WTC11 (cell line): ENCODE results near the gene MICA. TPM values are rescaled to one million over a fixed set of nuclear protein-coding genes. Genes with fewer than 3 reads are reported as not detected.

Experiments
- ATAC-seq: fragments of 200-7000 bp; cut with Tn5 transposase; 2 replicates; pipeline ENCODE4 v1.10.0; 2021; ENCODE audit warnings: mild to moderate bottlenecking, moderate library complexity
- CTCF ChIA-PET: fragments of 300-600 bp; sonication (Branson Sonifier 250); formaldehyde crosslinking; loops from one replicate; lab custom pipeline; 2021; ENCODE audit warnings: antibody characterized with exemption; lab: Charles Lee
- POLR2A ChIA-PET: fragments of 350-600 bp; sonication (Branson Sonifier 250); formaldehyde crosslinking; loops from one replicate; lab custom pipeline; 2021; ENCODE audit warnings: antibody characterized with exemption; lab: Charles Lee
- DNase-seq: peaks from one replicate; pipeline ENCODE4 v3.0.0; 2021; ENCODE audit warnings: low spot score
- H3K27ac Mint-ChIP-seq: 2 replicates; pipeline ENCODE4 v1.8.0; 2021; ENCODE audit warnings: mixed read lengths
- H3K27me3 Mint-ChIP-seq: 2 replicates; pipeline ENCODE4 v1.8.0; 2021; ENCODE audit warnings: low read depth, mild to moderate bottlenecking, moderate library complexity, mixed read lengths
- H3K36me3 Mint-ChIP-seq: 2 replicates; pipeline ENCODE4 v1.8.0; 2021; ENCODE audit warnings: mixed read lengths
- H3K4me1 Mint-ChIP-seq: 2 replicates; pipeline ENCODE4 v1.8.0; 2022; ENCODE audit warnings: mixed read lengths
- H3K4me3 Mint-ChIP-seq: 2 replicates; pipeline ENCODE4 v1.8.0; 2021; ENCODE audit warnings: mild to moderate bottlenecking, moderate library complexity, mixed read lengths
- H3K9me3 Mint-ChIP-seq: 2 replicates; pipeline ENCODE4 v1.8.0; 2021; ENCODE audit warnings: mixed read lengths
- ATF1 ChIP-seq: sonication (generic); formaldehyde crosslinking; IDR thresholded peaks from 2 replicates; pipeline ENCODE4 v1.8.1; 2023; ENCODE audit warnings: mild to moderate bottlenecking, moderate library complexity, missing genetic modification reagents
- GTF2I ChIP-seq: fragments of 250-450 bp; sonication (Bioruptor Pico); conservative IDR thresholded peaks from 2 replicates; pipeline ENCODE4 v1.4.0; 2021; ENCODE audit warnings: mild to moderate bottlenecking
- NFATC4 ChIP-seq: fragments of 250-450 bp; sonication (Bioruptor Pico); IDR thresholded peaks from 2 replicates; pipeline ENCODE4 v1.9.0; 2021; ENCODE audit warnings: mild to moderate bottlenecking
- NFYB ChIP-seq: sonication (generic); formaldehyde crosslinking; conservative IDR thresholded peaks from 2 replicates; pipeline ENCODE4 v1.8.0; 2022; ENCODE audit warnings: low read depth, missing genetic modification reagents
- NR3C1 ChIP-seq: sonication (generic); formaldehyde crosslinking; conservative IDR thresholded peaks from 2 replicates; pipeline ENCODE4 v1.8.1; 2023; ENCODE audit warnings: low read depth, mild to moderate bottlenecking, missing genetic modification reagents
- SOX15 ChIP-seq: fragments of 250-450 bp; sonication (Bioruptor Pico); IDR thresholded peaks from 2 replicates; pipeline ENCODE4 v1.9.0; 2021; ENCODE audit warnings: mild to moderate bottlenecking
- SP1 ChIP-seq: sonication (generic); formaldehyde crosslinking; conservative IDR thresholded peaks from 2 replicates; pipeline ENCODE4 v1.8.1; 2022; ENCODE audit warnings: missing genetic modification reagents
- TCF7 ChIP-seq: sonication (generic); formaldehyde crosslinking; IDR thresholded peaks from 2 replicates; pipeline ENCODE4 v1.8.0; 2022; ENCODE audit warnings: mild to moderate bottlenecking, low read depth, missing genetic modification reagents, moderate library complexity
- ZBTB21 ChIP-seq: sonication (generic); formaldehyde crosslinking; IDR thresholded peaks from 2 replicates; pipeline ENCODE4 v1.8.1; 2023; ENCODE audit warnings: mild to moderate bottlenecking, missing genetic modification reagents, borderline replicate concordance
- ZNF121 ChIP-seq: sonication (generic); formaldehyde crosslinking; IDR thresholded peaks from 2 replicates; pipeline ENCODE4 v1.8.0; 2023; ENCODE audit warnings: missing genetic modification reagents
- ZNF416 ChIP-seq: fragments of 250-450 bp; sonication (Bioruptor Pico); IDR thresholded peaks from 2 replicates; pipeline ENCODE4 v1.9.0; 2021; ENCODE audit warnings: mild to moderate bottlenecking, inconsistent platforms
- ZNF423 ChIP-seq: fragments of 250-450 bp; sonication (Bioruptor Pico); IDR thresholded peaks from 2 replicates; pipeline ENCODE4 v2.1.2; 2022; ENCODE audit warnings: mild to moderate bottlenecking, moderate library complexity
- total RNA-seq: library from RNA; stranded (reverse); gene quantifications from 3 replicates; pipeline ENCODE4 v1.2.3, GENCODE V29; 2021
- TF ChIP-seq, protein P1 (sequence below): sonication (generic); formaldehyde crosslinking; IDR thresholded peaks from 2 replicates; pipeline ENCODE4 v1.8.1; 2023; ENCODE audit warnings: mild to moderate bottlenecking, missing genetic modification reagents, borderline replicate concordance
- TF ChIP-seq, protein P2 (sequence below): sonication (generic); formaldehyde crosslinking; IDR thresholded peaks from 2 replicates; pipeline ENCODE4 v1.8.1; 2022; ENCODE audit warnings: low read depth, mild to moderate bottlenecking, moderate library complexity, missing genetic modification reagents, borderline replicate concordance
- TF ChIP-seq, protein P3 (sequence below): sonication (generic); formaldehyde crosslinking; IDR thresholded peaks from 2 replicates; pipeline ENCODE4 v1.8.1; 2022; ENCODE audit warnings: mild to moderate bottlenecking, missing genetic modification reagents, moderate library complexity, borderline replicate concordance
- TF ChIP-seq, protein P4 (sequence below): sonication (generic); formaldehyde crosslinking; IDR thresholded peaks from 2 replicates; pipeline ENCODE4 v1.8.1; 2023; ENCODE audit warnings: mild to moderate bottlenecking, missing genetic modification reagents, moderate library complexity
- TF ChIP-seq, protein P5 (sequence below): sonication (generic); formaldehyde crosslinking; IDR thresholded peaks from 2 replicates; pipeline ENCODE4 v1.8.0; 2022; ENCODE audit warnings: mild to moderate bottlenecking, missing genetic modification reagents
- TF ChIP-seq, protein P6 (sequence below): fragments of 250-450 bp; sonication (Bioruptor Pico); IDR thresholded peaks from 2 replicates; pipeline ENCODE4 v1.9.0; 2021; ENCODE audit warnings: mild to moderate bottlenecking
- TF ChIP-seq, protein P7 (sequence below): sonication (generic); formaldehyde crosslinking; IDR thresholded peaks from 2 replicates; pipeline ENCODE4 v1.8.0; 2022; ENCODE audit warnings: missing genetic modification reagents

Gene MICA
- total RNA-seq, 1 experiment from 2014 or later, result 12.9 TPM

DNA sequence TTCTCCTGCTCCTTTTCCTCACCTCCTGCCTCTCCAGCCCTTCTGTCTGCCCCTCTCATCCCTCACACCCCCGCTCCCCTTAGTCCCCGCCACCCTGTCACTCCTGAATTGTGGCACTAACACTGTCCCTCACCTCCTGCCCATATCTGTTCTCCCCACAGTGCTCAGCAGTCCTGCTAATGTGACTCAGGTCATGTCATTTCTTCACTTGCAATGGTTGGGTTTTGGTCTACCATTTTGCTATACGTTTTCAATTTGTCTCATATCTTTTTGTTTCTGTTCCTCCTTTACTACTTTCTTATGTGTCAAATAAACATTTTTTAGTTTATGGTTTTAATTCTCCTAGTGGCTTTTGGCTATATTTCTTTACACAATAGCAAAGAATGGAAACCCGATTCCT is 45.1 kb upstream of the MICA start:
- peaks cover 88% of the 10 kb centered on the region for H3K27me3 Mint-ChIP-seq
- TF ChIP-seq, protein P1, sequence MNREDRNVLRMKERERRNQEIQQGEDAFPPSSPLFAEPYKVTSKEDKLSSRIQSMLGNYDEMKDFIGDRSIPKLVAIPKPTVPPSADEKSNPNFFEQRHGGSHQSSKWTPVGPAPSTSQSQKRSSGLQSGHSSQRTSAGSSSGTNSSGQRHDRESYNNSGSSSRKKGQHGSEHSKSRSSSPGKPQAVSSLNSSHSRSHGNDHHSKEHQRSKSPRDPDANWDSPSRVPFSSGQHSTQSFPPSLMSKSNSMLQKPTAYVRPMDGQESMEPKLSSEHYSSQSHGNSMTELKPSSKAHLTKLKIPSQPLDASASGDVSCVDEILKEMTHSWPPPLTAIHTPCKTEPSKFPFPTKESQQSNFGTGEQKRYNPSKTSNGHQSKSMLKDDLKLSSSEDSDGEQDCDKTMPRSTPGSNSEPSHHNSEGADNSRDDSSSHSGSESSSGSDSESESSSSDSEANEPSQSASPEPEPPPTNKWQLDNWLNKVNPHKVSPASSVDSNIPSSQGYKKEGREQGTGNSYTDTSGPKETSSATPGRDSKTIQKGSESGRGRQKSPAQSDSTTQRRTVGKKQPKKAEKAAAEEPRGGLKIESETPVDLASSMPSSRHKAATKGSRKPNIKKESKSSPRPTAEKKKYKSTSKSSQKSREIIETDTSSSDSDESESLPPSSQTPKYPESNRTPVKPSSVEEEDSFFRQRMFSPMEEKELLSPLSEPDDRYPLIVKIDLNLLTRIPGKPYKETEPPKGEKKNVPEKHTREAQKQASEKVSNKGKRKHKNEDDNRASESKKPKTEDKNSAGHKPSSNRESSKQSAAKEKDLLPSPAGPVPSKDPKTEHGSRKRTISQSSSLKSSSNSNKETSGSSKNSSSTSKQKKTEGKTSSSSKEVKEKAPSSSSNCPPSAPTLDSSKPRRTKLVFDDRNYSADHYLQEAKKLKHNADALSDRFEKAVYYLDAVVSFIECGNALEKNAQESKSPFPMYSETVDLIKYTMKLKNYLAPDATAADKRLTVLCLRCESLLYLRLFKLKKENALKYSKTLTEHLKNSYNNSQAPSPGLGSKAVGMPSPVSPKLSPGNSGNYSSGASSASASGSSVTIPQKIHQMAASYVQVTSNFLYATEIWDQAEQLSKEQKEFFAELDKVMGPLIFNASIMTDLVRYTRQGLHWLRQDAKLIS, result no peak
- no peak for TF ChIP-seq ZBTB21
- TF ChIP-seq NFYB (CRISPR knock-in tag), result no peak
- no peak for TF ChIP-seq ZNF121 (CRISPR knock-in tag)
- TF ChIP-seq, protein P2, sequence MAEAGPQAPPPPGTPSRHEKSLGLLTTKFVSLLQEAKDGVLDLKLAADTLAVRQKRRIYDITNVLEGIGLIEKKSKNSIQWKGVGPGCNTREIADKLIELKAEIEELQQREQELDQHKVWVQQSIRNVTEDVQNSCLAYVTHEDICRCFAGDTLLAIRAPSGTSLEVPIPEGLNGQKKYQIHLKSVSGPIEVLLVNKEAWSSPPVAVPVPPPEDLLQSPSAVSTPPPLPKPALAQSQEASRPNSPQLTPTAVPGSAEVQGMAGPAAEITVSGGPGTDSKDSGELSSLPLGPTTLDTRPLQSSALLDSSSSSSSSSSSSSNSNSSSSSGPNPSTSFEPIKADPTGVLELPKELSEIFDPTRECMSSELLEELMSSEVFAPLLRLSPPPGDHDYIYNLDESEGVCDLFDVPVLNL (CRISPR knock-in tag), result no peak
- TF ChIP-seq, protein P3, sequence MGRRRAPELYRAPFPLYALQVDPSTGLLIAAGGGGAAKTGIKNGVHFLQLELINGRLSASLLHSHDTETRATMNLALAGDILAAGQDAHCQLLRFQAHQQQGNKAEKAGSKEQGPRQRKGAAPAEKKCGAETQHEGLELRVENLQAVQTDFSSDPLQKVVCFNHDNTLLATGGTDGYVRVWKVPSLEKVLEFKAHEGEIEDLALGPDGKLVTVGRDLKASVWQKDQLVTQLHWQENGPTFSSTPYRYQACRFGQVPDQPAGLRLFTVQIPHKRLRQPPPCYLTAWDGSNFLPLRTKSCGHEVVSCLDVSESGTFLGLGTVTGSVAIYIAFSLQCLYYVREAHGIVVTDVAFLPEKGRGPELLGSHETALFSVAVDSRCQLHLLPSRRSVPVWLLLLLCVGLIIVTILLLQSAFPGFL (CRISPR knock-in tag), result no peak
- TF ChIP-seq SOX15 (CRISPR knock-in tag), result no peak
- no peak for TF ChIP-seq ZNF423
- no peak for TF ChIP-seq SP1 (CRISPR knock-in tag)
- TF ChIP-seq NR3C1, result no peak
- TF ChIP-seq ATF1 (CRISPR knock-in tag), result no peak
- TF ChIP-seq, protein P4, sequence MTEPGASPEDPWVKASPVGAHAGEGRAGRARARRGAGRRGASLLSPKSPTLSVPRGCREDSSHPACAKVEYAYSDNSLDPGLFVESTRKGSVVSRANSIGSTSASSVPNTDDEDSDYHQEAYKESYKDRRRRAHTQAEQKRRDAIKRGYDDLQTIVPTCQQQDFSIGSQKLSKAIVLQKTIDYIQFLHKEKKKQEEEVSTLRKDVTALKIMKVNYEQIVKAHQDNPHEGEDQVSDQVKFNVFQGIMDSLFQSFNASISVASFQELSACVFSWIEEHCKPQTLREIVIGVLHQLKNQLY (CRISPR knock-in tag), result no peak
- TF ChIP-seq, protein P5, sequence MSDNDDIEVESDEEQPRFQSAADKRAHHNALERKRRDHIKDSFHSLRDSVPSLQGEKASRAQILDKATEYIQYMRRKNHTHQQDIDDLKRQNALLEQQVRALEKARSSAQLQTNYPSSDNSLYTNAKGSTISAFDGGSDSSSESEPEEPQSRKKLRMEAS (CRISPR knock-in tag), result no peak
- TF ChIP-seq, protein P6, sequence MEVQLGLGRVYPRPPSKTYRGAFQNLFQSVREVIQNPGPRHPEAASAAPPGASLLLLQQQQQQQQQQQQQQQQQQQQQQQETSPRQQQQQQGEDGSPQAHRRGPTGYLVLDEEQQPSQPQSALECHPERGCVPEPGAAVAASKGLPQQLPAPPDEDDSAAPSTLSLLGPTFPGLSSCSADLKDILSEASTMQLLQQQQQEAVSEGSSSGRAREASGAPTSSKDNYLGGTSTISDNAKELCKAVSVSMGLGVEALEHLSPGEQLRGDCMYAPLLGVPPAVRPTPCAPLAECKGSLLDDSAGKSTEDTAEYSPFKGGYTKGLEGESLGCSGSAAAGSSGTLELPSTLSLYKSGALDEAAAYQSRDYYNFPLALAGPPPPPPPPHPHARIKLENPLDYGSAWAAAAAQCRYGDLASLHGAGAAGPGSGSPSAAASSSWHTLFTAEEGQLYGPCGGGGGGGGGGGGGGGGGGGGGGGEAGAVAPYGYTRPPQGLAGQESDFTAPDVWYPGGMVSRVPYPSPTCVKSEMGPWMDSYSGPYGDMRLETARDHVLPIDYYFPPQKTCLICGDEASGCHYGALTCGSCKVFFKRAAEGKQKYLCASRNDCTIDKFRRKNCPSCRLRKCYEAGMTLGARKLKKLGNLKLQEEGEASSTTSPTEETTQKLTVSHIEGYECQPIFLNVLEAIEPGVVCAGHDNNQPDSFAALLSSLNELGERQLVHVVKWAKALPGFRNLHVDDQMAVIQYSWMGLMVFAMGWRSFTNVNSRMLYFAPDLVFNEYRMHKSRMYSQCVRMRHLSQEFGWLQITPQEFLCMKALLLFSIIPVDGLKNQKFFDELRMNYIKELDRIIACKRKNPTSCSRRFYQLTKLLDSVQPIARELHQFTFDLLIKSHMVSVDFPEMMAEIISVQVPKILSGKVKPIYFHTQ, result no peak
- TF ChIP-seq TCF7 (CRISPR knock-in tag), result no peak

DNA sequence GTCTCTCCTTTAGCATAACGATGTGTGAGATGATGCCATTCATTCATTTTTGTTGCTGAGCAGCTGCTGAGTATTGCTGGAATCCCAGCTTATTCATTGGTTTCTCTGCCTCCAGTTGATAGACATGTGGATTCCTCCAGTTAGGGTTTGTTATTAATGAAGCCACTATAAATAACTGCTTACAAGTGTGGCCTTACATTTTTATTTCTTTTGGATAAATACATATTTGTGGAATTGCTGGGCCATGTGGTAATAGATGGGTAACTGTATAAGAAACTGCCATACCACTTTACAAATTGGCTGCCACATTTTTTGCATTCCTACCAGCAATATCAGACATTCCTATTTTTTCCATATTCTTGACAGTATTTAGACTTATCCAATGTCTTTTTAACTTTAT is 43.8 kb upstream of the MICA start:
- peaks cover 8% of the 10 kb centered on the region for H3K9me3 Mint-ChIP-seq
- peaks cover 9% of the 10 kb centered on the region for H3K36me3 Mint-ChIP-seq
- POLR2A ChIA-PET, result no interaction called here
- H3K27me3 Mint-ChIP-seq, result peaks cover 87% of the 10 kb centered on the region
- ATAC-seq, result no peak
- peaks cover 4% of the 10 kb centered on the region for H3K4me1 Mint-ChIP-seq
- H3K4me3 Mint-ChIP-seq, result no peak overlapping the region
- CTCF ChIA-PET, result no interaction called here
- no peak for DNase-seq
- no peak overlapping the region for H3K27ac Mint-ChIP-seq
- TF ChIP-seq GTF2I (CRISPR knock-in tag), result no peak
- no peak for TF ChIP-seq ZNF416
- TF ChIP-seq, protein P7, sequence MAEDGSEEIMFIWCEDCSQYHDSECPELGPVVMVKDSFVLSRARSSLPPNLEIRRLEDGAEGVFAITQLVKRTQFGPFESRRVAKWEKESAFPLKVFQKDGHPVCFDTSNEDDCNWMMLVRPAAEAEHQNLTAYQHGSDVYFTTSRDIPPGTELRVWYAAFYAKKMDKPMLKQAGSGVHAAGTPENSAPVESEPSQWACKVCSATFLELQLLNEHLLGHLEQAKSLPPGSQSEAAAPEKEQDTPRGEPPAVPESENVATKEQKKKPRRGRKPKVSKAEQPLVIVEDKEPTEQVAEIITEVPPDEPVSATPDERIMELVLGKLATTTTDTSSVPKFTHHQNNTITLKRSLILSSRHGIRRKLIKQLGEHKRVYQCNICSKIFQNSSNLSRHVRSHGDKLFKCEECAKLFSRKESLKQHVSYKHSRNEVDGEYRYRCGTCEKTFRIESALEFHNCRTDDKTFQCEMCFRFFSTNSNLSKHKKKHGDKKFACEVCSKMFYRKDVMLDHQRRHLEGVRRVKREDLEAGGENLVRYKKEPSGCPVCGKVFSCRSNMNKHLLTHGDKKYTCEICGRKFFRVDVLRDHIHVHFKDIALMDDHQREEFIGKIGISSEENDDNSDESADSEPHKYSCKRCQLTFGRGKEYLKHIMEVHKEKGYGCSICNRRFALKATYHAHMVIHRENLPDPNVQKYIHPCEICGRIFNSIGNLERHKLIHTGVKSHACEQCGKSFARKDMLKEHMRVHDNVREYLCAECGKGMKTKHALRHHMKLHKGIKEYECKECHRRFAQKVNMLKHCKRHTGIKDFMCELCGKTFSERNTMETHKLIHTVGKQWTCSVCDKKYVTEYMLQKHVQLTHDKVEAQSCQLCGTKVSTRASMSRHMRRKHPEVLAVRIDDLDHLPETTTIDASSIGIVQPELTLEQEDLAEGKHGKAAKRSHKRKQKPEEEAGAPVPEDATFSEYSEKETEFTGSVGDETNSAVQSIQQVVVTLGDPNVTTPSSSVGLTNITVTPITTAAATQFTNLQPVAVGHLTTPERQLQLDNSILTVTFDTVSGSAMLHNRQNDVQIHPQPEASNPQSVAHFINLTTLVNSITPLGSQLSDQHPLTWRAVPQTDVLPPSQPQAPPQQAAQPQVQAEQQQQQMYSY (CRISPR knock-in tag), result no peak
- TF ChIP-seq NFATC4 (CRISPR knock-in tag), result no peak

More for the DNA sequence above, 45.1 kb upstream of the MICA start:
- ChIA-PET CTCF (no interaction called here), POLR2A (no interaction called here)
- peaks cover 8% of the 10 kb centered on the region for H3K9me3 Mint-ChIP-seq
- no peak for DNase-seq
- no peak overlapping the region for H3K4me3 Mint-ChIP-seq
- H3K27ac Mint-ChIP-seq, result no peak overlapping the region
- no peak for ATAC-seq
- H3K4me1 Mint-ChIP-seq, result peaks cover 4% of the 10 kb centered on the region
- peaks cover 17% of the 10 kb centered on the region for H3K36me3 Mint-ChIP-seq
